ENCODE data around the gene CATSPERD.
"Not testable (repeated sequence)": the region's sequence is repeated elsewhere in the genome, so short reads cannot be mapped to it uniquely, and the experiment has no call there.

Gene CATSPERD

DNA sequence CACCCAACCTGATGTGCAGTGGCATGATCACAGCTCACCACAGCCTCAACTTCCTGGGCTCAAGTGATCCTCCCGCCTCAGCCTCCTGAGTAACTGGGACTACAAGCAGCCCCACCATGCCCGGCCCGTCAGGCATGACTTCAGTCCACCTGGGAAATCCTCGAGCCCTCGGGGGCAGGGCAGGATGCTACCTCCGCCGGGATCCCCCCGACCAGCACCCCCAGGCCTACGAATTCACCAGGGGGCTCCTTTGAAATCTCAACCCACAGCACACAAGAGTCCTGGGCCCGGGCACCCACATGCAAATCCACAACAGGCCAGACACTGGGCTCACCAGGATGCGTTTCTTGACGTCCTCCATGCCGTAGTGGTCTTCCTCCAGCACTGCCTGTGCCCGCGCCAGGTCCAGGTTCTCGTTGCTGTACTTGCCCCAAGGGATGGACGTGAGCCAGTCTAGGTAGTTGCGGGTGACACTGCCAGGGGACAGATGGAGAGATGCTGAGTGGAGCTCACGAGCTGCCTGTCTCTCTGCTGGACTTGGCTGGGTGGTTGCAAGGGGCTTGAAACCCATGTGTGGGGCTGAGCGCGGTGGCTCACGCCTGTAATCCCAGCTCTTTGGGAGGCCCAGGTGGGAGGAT is 19.9 kb upstream of the CATSPERD start:
- H3K4me3 ChIP-seq (ENCODE audit: low read depth, low read length): no peak overlapping the region
- DNase-seq (ENCODE audit: low read depth): no peak
- TF ChIP-seq, protein P1, sequence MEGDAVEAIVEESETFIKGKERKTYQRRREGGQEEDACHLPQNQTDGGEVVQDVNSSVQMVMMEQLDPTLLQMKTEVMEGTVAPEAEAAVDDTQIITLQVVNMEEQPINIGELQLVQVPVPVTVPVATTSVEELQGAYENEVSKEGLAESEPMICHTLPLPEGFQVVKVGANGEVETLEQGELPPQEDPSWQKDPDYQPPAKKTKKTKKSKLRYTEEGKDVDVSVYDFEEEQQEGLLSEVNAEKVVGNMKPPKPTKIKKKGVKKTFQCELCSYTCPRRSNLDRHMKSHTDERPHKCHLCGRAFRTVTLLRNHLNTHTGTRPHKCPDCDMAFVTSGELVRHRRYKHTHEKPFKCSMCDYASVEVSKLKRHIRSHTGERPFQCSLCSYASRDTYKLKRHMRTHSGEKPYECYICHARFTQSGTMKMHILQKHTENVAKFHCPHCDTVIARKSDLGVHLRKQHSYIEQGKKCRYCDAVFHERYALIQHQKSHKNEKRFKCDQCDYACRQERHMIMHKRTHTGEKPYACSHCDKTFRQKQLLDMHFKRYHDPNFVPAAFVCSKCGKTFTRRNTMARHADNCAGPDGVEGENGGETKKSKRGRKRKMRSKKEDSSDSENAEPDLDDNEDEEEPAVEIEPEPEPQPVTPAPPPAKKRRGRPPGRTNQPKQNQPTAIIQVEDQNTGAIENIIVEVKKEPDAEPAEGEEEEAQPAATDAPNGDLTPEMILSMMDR (conservative IDR thresholded peaks at IDR 0.05; ENCODE audit: low read depth, low read length): no peak

DNA sequence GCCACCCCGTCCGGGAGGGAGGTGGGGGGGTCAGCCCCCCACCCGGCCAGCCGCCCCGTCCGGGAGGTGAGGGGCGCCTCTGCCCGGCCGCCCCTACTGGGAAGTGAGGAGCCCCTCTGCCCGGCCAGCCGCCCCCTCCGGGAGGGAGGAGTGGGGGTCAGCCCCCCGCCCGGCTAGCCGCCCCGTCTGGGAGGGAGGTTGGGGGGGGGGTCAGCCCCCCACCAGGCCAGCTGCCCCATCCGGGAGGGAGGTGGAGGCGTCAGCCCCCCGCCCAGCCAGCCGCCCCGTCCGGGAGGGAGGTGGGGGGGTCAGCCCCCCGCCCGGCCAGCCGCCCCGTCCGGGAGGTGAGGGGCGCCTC is 18.4 kb upstream of the CATSPERD start:
- not testable (repeated sequence) for DNase-seq (ENCODE audit: low read depth); H3K4me3 ChIP-seq (ENCODE audit: low read depth, low read length)

DNA sequence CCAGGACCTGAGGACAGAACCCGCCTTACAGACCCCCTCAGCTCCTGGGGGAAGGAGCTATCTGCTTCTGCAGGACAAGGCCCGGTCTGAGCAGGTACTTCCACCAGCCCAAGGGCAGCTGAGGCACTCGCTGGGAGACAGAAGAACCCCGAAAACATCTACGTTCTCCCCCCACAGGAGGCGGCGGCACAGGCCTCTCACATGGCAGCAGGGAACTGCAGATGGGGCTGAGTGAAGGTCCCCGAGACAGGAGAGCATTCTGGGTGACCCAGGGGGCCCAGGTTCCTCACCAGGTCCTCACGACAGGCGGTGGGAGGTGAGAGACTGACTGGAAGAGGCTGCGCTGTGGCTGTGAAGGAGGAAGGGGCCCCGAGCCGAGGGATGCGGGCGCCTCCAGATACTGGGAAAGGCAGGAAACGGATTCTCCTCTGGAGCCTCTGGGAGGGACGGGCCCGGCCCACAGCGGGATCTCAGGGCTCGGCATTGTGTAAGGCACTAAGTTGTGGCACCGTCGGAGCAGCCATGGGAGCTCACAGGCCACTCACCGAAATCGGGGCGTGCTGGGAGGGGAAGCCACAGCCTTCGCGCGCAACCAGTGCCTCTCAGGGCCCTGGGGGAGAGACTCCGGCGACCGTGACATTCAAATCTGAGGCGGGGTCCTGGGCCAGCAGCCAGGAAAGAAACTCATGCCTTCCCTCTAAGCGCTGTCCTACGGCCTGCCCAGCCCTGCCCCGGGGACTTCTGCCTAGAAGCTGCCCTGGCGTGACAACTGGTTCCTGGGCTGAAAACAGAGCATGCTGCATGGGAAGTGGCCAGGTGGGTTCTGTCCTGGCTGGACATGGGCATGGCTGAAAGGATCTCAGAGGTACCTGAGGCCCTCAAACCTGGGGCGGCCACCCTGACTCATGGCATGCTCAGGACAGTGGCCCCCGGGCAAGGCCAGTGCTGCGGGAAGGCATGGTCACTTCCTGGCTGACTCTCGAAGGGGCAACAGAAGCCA is 16.3 kb upstream of the CATSPERD start:
- DNase-seq (ENCODE audit: low read depth): no peak
- TF ChIP-seq, protein P1 (conservative IDR thresholded peaks at IDR 0.05; ENCODE audit: low read depth, low read length): no peak
- H3K4me3 ChIP-seq (ENCODE audit: low read depth, low read length): no peak overlapping the region

DNA sequence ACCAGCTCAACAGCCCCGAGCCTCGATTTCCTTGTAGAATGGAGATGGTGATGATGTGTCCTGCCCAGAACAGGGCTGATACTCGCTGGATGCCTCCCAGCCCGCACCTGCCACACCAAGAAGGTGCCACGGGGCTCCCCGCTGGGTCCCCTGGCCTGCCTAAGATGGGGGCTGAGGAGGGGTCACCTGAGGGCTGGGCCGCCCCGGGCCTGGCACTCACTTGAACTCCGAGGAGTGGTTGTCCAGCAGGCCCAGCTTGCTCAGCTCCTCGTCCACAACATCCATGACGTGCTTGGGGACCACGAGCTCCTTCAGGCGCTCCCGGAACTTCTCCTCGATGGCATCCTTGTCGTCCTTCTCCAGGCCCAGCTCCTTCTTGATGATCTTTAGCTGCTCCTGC is 14.9 kb upstream of the CATSPERD start:
- DNase-seq (ENCODE audit: low read depth): no peak
- TF ChIP-seq, protein P1 (conservative IDR thresholded peaks at IDR 0.05; ENCODE audit: low read depth, low read length): no peak
- H3K4me3 ChIP-seq (ENCODE audit: low read depth, low read length): no peak overlapping the region

DNA sequence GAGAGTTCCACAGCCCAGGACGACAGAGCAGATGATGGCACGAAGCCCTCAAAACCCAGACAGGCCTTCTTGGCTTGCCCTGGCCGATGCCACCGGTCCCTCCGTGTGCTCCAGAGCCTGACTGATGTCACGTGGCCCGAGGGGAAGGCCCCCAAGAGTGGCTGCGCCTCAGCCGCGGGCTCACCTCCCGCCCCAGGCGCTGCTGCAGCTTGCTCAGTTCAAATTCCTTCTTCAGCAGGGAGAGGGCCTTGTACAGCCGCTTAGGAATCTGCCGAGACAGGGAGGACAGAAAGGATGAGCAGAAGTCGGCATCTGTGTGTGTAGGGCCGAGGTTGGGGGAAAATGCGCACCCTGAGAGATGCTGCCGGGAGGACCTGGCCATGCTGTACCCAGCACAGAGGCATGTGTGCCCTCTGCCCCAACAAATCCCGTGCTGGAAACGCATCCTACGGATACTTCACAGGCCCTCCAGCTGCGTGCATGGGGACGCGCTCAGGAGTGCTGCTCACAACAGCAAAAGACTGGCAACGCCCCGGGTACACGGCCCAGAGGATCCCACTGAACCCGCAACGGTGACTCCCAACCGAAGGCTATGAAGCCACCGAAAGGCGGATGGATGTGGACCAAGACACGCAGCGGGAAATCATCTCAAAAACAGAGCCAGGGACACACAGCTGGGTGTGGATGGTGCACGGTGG is 13.4 kb upstream of the CATSPERD start:
- no peak for DNase-seq (ENCODE audit: low read depth)
- TF ChIP-seq, protein P1 (conservative IDR thresholded peaks at IDR 0.05; ENCODE audit: low read depth, low read length): no peak
- H3K4me3 ChIP-seq (ENCODE audit: low read depth, low read length): no peak overlapping the region

DNA sequence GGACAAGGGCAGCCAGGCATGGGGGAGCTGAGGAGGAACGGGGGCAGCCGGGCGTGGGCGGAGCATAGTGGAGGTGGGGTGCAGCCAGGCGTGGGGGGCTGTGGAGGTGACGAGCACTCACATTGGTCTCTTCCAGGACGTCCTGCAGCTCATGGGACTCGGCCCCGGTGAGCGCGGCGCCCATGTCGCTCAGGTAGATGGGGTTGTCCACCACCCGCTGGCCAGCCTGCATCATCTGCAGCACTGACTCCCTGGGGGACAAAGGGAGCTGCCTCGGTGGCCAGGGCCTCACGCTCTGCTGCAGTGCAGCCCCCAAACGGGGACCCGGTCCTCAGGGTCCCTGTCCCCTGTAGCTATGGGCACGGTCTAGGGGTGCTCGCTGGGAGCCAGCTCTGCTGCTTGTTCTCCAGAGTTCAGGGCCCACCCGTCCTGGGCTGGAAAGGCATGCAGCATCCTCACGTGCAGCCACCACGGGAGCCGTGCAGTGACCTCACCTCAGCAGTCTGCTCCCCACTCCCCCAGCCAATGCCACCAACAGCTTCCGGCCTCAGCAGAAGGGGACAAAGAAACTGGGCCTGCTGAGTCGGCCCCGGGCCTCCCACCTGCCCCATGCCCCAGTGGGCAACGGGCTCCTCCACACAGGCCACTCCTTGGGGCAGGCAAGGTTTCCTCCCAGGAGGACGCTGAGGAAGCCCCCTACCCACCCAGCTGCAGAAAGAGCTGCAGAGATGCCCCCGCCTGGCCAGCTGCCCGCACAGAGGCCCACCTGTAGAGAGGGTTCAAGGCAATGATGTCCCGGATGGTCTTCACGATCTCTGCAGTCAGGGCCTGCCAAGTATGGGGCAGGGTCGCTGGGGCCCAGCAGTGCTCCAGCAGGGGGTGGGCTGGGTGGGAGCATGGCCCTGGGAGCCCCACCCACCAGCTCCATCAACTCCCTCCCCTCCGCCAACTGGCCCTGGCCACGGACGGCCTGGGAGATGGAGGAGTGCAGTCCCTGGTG is 12.6 kb upstream of the CATSPERD start:
- TF ChIP-seq, protein P1 (conservative IDR thresholded peaks at IDR 0.05; ENCODE audit: low read depth, low read length): no peak
- no peak for DNase-seq (ENCODE audit: low read depth)
- no peak overlapping the region for H3K4me3 ChIP-seq (ENCODE audit: low read depth, low read length)
